ENCODE measurements around the gene PKP4.

The PKP4 gene

DNA sequence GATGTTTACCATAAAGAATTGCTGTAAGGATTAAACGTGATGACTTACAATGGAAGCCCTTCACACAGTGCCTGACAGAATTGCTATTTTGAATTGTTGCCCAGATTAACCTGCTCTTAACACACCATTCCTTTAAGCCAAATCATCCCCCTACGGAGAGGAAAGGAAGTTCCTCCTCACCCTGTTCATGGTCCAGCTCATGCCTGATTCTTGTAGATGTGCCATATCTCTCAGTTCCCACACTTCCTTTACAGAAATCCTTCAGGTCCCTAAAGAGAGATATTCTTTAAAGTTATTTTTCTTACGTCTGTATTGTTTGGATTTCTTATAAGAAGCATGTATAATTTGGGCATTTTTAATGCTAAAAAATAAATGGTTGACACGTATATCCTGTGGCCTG is 210.8 kb downstream of the PKP4 start:
- no peak overlapping the region for H3K4me3 ChIP-seq (replicated peaks; ENCODE audit: low read depth, low read length)
- no peak for DNase-seq (ENCODE audit: extremely low read depth, low read depth)
- TF ChIP-seq CTCF (IDR thresholded peaks at IDR 0.05; ENCODE audit: low read depth, low read length, missing control alignments), result no peak

- no peak for TF ChIP-seq CTCF (IDR thresholded peaks at IDR 0.05; ENCODE audit: low read depth, low read length, missing control alignments)
- H3K4me3 ChIP-seq (replicated peaks; ENCODE audit: low read depth, low read length), result no peak overlapping the region
- no peak for DNase-seq (ENCODE audit: extremely low read depth, low read depth)
Observed at GRCh38 chr2:158668001-158668765, 211.4 kb downstream of the PKP4 start.

DNA sequence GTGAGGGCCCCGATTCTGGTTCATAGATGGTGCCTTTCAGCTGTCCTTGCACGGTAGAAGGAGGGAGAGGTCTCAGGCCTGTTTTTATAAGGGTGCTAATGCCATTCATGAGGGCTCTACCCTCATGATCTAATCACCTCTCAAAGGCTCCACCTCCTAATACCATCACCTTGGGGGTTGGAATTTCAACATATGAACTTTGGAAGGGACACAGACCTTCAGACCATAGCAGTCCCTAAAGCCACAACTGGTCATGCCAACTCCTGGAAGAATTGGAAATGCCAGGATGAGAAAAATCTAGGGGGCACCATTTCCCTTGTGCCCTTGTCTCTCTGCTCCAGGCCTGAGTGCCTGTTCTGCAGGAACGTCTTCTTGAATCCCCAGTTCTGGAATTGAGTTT is 213.5 kb downstream of the PKP4 start:
- no peak for TF ChIP-seq CTCF (IDR thresholded peaks at IDR 0.05; ENCODE audit: low read depth, low read length, missing control alignments)

DNA sequence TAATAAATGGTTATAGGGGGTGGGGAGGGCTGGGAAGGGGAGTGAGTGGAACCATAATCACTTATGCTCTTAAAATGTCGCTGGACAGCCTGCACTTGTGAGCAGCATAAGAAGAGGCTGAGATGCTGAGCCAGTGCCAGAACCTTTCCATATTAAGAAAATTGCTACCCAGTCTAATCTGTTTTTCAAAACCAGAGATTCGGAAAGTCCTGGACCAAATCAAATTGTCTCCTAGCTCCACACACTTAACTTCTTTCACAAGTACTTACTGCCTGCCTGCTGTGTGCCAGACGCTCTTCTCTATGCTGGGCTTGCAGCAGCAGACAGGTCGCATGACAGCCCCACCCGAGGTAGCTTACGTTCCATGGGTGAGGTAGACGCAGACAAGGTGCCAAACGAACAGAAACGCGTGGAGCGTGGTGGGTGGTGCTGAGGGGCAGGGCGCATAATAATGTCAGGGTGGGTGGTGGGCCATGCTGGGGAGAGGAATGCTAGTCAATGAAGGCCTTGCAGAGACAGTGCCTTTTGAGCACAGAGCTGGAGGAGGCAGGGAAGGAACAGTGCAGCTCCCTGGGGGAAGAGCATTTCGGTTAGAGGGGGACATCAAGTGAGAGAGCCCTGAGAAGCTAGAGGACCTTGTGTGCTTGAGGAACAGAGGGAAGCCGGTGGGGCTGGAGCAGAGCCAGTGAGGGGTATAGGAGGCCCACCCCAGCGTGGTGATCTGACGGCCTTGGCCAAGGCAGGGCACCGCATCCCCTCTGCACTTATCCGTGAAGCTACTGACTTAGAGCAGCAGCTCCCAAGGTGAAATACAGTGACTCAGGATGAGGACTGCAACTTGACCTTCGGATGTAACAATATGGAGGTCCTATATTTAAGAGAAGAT is 214.9 kb downstream of the PKP4 start:
- H3K4me3 ChIP-seq (replicated peaks; ENCODE audit: low read depth, low read length), result no peak overlapping the region
- DNase-seq (ENCODE audit: extremely low read depth, low read depth), result no peak
- no peak for TF ChIP-seq CTCF (IDR thresholded peaks at IDR 0.05; ENCODE audit: low read depth, low read length, missing control alignments)

More for the DNA sequence above, 213.5 kb downstream of the PKP4 start:
- H3K4me3 ChIP-seq (replicated peaks; ENCODE audit: low read depth, low read length), result no peak overlapping the region
- no peak for DNase-seq (ENCODE audit: extremely low read depth, low read depth)

DNA sequence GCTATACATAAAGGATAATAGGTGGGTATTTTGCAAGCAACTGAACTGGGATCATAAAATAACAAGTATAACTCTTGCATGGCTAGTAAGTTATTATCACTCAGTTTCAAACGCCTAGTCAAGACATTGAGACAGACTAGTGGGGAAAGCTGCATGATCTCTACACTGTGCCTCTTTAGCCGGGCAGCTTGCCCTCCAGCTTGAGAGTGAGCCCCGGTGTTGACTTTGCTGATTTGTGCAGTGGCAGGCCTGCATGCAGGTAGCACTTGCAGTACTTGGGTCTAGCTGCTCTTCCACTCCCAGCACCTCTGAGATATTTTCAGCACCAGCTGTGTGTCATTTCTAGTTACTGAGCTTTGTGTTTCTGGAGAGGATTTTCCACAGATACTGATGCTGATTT is 219.5 kb downstream of the PKP4 start:
- H3K4me3 ChIP-seq (replicated peaks; ENCODE audit: low read depth, low read length), result no peak overlapping the region
- no peak for DNase-seq (ENCODE audit: extremely low read depth, low read depth)
- TF ChIP-seq CTCF (IDR thresholded peaks at IDR 0.05; ENCODE audit: low read depth, low read length, missing control alignments), result no peak

DNA sequence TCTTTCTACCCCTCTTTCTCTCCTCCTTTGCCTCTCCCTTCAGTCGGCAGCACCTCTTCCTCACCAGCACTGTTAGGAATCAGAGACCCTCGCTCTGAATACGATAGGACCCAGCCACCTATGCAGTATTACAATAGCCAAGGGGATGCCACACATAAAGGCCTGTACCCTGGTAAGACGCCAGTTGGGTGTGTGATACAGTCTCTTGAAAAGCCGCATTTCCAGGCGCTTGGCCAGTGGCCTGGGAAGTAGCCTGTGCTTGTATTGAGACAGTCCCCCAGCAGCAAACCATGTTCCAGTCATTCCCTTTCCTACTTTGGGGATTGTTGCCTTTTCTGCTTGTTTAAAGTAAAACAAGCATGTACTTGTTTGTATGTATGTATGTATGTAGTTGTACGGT is 219.9 kb downstream of the PKP4 start:
- no peak for DNase-seq (ENCODE audit: extremely low read depth, low read depth)
- no peak for TF ChIP-seq CTCF (IDR thresholded peaks at IDR 0.05; ENCODE audit: low read depth, low read length, missing control alignments)
- no peak overlapping the region for H3K4me3 ChIP-seq (replicated peaks; ENCODE audit: low read depth, low read length)
